ENCODE measurements around the gene PNPLA3. TPM values are rescaled to one million over a fixed set of nuclear protein-coding genes. Genes with fewer than 3 reads are reported as not detected.

The PNPLA3 gene
- total and polyA plus RNA-seq, 2 donors = 0.05 to 0.09 TPM

GRCh38 chr22:43882122-43882767, 41.4 kb upstream of the PNPLA3 start:
- Histone ChIP-seq H3K36me3 (ENCODE audit: control insufficient read depth in 2 of 2, insufficient read depth in 2 of 2, low read length in 1 of 2) (no peaks in the 10 kb centered on the region), H3K9me3 (ENCODE audit: control insufficient read depth in 2 of 2, insufficient read depth in 1 of 2, low read length in 1 of 2) (no peaks in the 10 kb centered on the region), H3K4me1 (ENCODE audit: control insufficient read depth in 2 of 2, insufficient read depth in 2 of 2, low read length in 2 of 2) (no peaks in the 10 kb centered on the region), H3K4me3 (ENCODE audit: low read length in 2 of 2) (no peak overlapping the region), H3K27ac (ENCODE audit: low read depth in 1 of 2, low read length in 1 of 2) (no peak overlapping the region), H3K27me3 (ENCODE audit: control insufficient read depth in 2 of 2, insufficient read depth in 1 of 2, low read length in 1 of 2) (peaks cover 0 to 2% of the 10 kb centered on the region in 2 donors)
- 91% methylated on average over 9 of the region's 9 CpGs for WGBS
- no peak for DNase-seq (ENCODE audit: low read depth in 6 of 9, low spot score in 9 of 9)

GRCh38 chr22:43883012-43883661, 40.5 kb upstream of the PNPLA3 start:
- Histone ChIP-seq H3K36me3 (ENCODE audit: control insufficient read depth in 2 of 2, insufficient read depth in 2 of 2, low read length in 1 of 2) (no peaks in the 10 kb centered on the region), H3K27ac (ENCODE audit: low read depth in 1 of 2, low read length in 1 of 2) (no peak overlapping the region), H3K4me3 (ENCODE audit: low read length in 2 of 2) (no peak overlapping the region), H3K9me3 (ENCODE audit: control insufficient read depth in 2 of 2, insufficient read depth in 1 of 2, low read length in 1 of 2) (no peaks in the 10 kb centered on the region), H3K4me1 (ENCODE audit: control insufficient read depth in 2 of 2, insufficient read depth in 2 of 2, low read length in 2 of 2) (no peaks in the 10 kb centered on the region), H3K27me3 (ENCODE audit: control insufficient read depth in 2 of 2, insufficient read depth in 1 of 2, low read length in 1 of 2) (peaks cover 0 to 6% of the 10 kb centered on the region in 2 donors)
- DNase-seq (ENCODE audit: low read depth in 6 of 9, low spot score in 9 of 9) = peak in 6 of 9 donors; percentile 20 to 62 (median 36)
- 48% methylated on average over 14 of the region's 14 CpGs for WGBS

- no peak overlapping the region for H3K27ac ChIP-seq (ENCODE audit: low read depth in 1 of 2, low read length in 1 of 2)
- WGBS = 93% methylated on average over 17 of the region's 17 CpGs
- no peak overlapping the region for H3K4me3 ChIP-seq (ENCODE audit: low read length in 2 of 2)
- DNase-seq (ENCODE audit: low read depth in 6 of 9, low spot score in 9 of 9) = no peak
- H3K36me3 ChIP-seq (ENCODE audit: control insufficient read depth in 2 of 2, insufficient read depth in 2 of 2, low read length in 1 of 2) = no peaks in the 10 kb centered on the region
- H3K27me3 ChIP-seq (ENCODE audit: control insufficient read depth in 2 of 2, insufficient read depth in 1 of 2, low read length in 1 of 2) = peaks cover 0 to 9% of the 10 kb centered on the region in 2 donors
- H3K9me3 ChIP-seq (ENCODE audit: control insufficient read depth in 2 of 2, insufficient read depth in 1 of 2, low read length in 1 of 2) = no peaks in the 10 kb centered on the region
- no peaks in the 10 kb centered on the region for H3K4me1 ChIP-seq (ENCODE audit: control insufficient read depth in 2 of 2, insufficient read depth in 2 of 2, low read length in 2 of 2)
These were observed 39.7 kb upstream of the PNPLA3 start for GRCh38 chr22:43883719-43884415.

- DNase-seq (ENCODE audit: low read depth in 6 of 9, low spot score in 9 of 9) = peak in 4 of 9 donors; percentile 15 to 37 (median 32)
These were observed 38.8 kb upstream of the PNPLA3 start for GRCh38 chr22:43884600-43885318.

GRCh38 chr22:43885319-43885671, 38.3 kb upstream of the PNPLA3 start:
- no peak overlapping the region for H3K4me3 ChIP-seq (ENCODE audit: low read length in 2 of 2)
- no peaks in the 10 kb centered on the region for H3K36me3 ChIP-seq (ENCODE audit: control insufficient read depth in 2 of 2, insufficient read depth in 2 of 2, low read length in 1 of 2)
- no peaks in the 10 kb centered on the region for H3K4me1 ChIP-seq (ENCODE audit: control insufficient read depth in 2 of 2, insufficient read depth in 2 of 2, low read length in 2 of 2)
- WGBS = 70% methylated on average over 7 of the region's 7 CpGs
- no peak overlapping the region for H3K27ac ChIP-seq (ENCODE audit: low read depth in 1 of 2, low read length in 1 of 2)
- no peak for DNase-seq (ENCODE audit: low read depth in 6 of 9, low spot score in 9 of 9)
- H3K27me3 ChIP-seq (ENCODE audit: control insufficient read depth in 2 of 2, insufficient read depth in 1 of 2, low read length in 1 of 2) = peaks cover 1 to 23% of the 10 kb centered on the region in 2 donors
- H3K9me3 ChIP-seq (ENCODE audit: control insufficient read depth in 2 of 2, insufficient read depth in 1 of 2, low read length in 1 of 2) = no peaks in the 10 kb centered on the region

More at GRCh38 chr22:43884600-43885318, 38.8 kb upstream of the PNPLA3 start:
- whole genome bisulfite sequencing = 32% methylated on average over 18 of the region's 18 CpGs
- H3K36me3 ChIP-seq (ENCODE audit: control insufficient read depth in 2 of 2, insufficient read depth in 2 of 2, low read length in 1 of 2) = no peaks in the 10 kb centered on the region
- peaks cover 0 to 18% of the 10 kb centered on the region in 2 donors for H3K27me3 ChIP-seq (ENCODE audit: control insufficient read depth in 2 of 2, insufficient read depth in 1 of 2, low read length in 1 of 2)
- no peaks in the 10 kb centered on the region for H3K9me3 ChIP-seq (ENCODE audit: control insufficient read depth in 2 of 2, insufficient read depth in 1 of 2, low read length in 1 of 2)
- no peaks in the 10 kb centered on the region for H3K4me1 ChIP-seq (ENCODE audit: control insufficient read depth in 2 of 2, insufficient read depth in 2 of 2, low read length in 2 of 2)
- H3K27ac ChIP-seq (ENCODE audit: low read depth in 1 of 2, low read length in 1 of 2) = no peak overlapping the region
- H3K4me3 ChIP-seq (ENCODE audit: low read length in 2 of 2) = no peak overlapping the region

- no peak for DNase-seq (ENCODE audit: low read depth in 6 of 9, low spot score in 9 of 9)
- peaks cover 6 to 28% of the 10 kb centered on the region in 2 donors for H3K27me3 ChIP-seq (ENCODE audit: control insufficient read depth in 2 of 2, insufficient read depth in 1 of 2, low read length in 1 of 2)
- H3K4me3 ChIP-seq (ENCODE audit: low read length in 2 of 2) = no peak overlapping the region
- no peaks in the 10 kb centered on the region for H3K9me3 ChIP-seq (ENCODE audit: control insufficient read depth in 2 of 2, insufficient read depth in 1 of 2, low read length in 1 of 2)
- no peaks in the 10 kb centered on the region for H3K4me1 ChIP-seq (ENCODE audit: control insufficient read depth in 2 of 2, insufficient read depth in 2 of 2, low read length in 2 of 2)
- WGBS = 93% methylated on average over 6 of the region's 6 CpGs
- no peaks in the 10 kb centered on the region for H3K36me3 ChIP-seq (ENCODE audit: control insufficient read depth in 2 of 2, insufficient read depth in 2 of 2, low read length in 1 of 2)
- H3K27ac ChIP-seq (ENCODE audit: low read depth in 1 of 2, low read length in 1 of 2) = no peak overlapping the region
These were observed 37.8 kb upstream of the PNPLA3 start for GRCh38 chr22:43885786-43886185.

- no peaks in the 10 kb centered on the region for H3K9me3 ChIP-seq (ENCODE audit: control insufficient read depth in 2 of 2, insufficient read depth in 1 of 2, low read length in 1 of 2)
- peaks cover 0 to under 1% of the 10 kb centered on the region in 2 donors for H3K4me1 ChIP-seq (ENCODE audit: control insufficient read depth in 2 of 2, insufficient read depth in 2 of 2, low read length in 2 of 2)
- H3K27ac ChIP-seq (ENCODE audit: low read depth in 1 of 2, low read length in 1 of 2) = no peak overlapping the region
- H3K27me3 ChIP-seq (ENCODE audit: control insufficient read depth in 2 of 2, insufficient read depth in 1 of 2, low read length in 1 of 2) = peaks cover 11 to 32% of the 10 kb centered on the region in 2 donors
- no peaks in the 10 kb centered on the region for H3K36me3 ChIP-seq (ENCODE audit: control insufficient read depth in 2 of 2, insufficient read depth in 2 of 2, low read length in 1 of 2)
- WGBS = 77% methylated on average over 8 of the region's 8 CpGs
- DNase-seq (ENCODE audit: low read depth in 6 of 9, low spot score in 9 of 9) = no peak
- no peak overlapping the region for H3K4me3 ChIP-seq (ENCODE audit: low read length in 2 of 2)
These were observed 37.4 kb upstream of the PNPLA3 start for GRCh38 chr22:43886231-43886630.

- H3K27ac ChIP-seq (ENCODE audit: low read depth in 1 of 2, low read length in 1 of 2) = no peak overlapping the region
- no peak overlapping the region for H3K4me3 ChIP-seq (ENCODE audit: low read length in 2 of 2)
- no peaks in the 10 kb centered on the region for H3K9me3 ChIP-seq (ENCODE audit: control insufficient read depth in 2 of 2, insufficient read depth in 1 of 2, low read length in 1 of 2)
- H3K27me3 ChIP-seq (ENCODE audit: control insufficient read depth in 2 of 2, insufficient read depth in 1 of 2, low read length in 1 of 2) = peaks cover 22 to 44% of the 10 kb centered on the region in 2 donors
- H3K36me3 ChIP-seq (ENCODE audit: control insufficient read depth in 2 of 2, insufficient read depth in 2 of 2, low read length in 1 of 2) = no peaks in the 10 kb centered on the region
- WGBS = 82% methylated on average over 4 of the region's 4 CpGs
- DNase-seq (ENCODE audit: low read depth in 6 of 9, low spot score in 9 of 9) = no peak
- peaks cover 0 to 5% of the 10 kb centered on the region in 2 donors for H3K4me1 ChIP-seq (ENCODE audit: control insufficient read depth in 2 of 2, insufficient read depth in 2 of 2, low read length in 2 of 2)
These were observed 36.2 kb upstream of the PNPLA3 start for GRCh38 chr22:43887391-43887790.
